ENCODE results near the gene SVOP.
A peak's percentile ranks its signal among the peaks of the same experiment; 100 is the strongest.
"Not testable (repeated sequence)": the region's sequence is repeated elsewhere in the genome, so short reads cannot be mapped to it uniquely, and the experiment has no call there.

SVOP gene

DNA sequence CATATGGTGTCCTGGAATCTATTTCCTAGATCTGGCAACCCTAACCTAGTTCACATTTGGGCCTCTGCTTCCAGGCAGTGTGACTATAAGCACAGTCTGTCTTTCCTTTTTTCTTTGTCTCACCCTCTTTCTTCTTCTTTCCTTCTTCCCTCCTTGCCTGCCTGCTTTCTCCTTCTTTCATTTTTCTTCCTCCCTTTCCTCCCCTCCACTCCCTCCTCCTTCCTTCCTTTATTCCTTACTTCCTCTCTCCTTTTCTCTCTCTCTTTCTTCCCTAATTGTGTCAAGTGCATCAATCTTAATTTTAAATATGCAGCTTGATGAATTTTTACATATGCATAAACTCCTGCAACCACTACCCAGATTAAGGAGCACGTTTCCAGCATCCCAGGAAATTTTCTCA is 145.6 kb downstream of the SVOP start:
- no peak for ATAC-seq (replicated peaks)
- no peak for DNase-seq
- H3K4me1 Mint-ChIP-seq (ENCODE audit: low read depth in 2 of 2) = no peaks in the 10 kb centered on the region
- no peak overlapping the region for H3K4me3 Mint-ChIP-seq
- H3K9me3 Mint-ChIP-seq = no peaks in the 10 kb centered on the region
- H3K36me3 Mint-ChIP-seq (ENCODE audit: insufficient read depth) = no peaks in the 10 kb centered on the region
- H3K27ac Mint-ChIP-seq = no peak overlapping the region
- no peaks in the 10 kb centered on the region for H3K27me3 Mint-ChIP-seq

DNA sequence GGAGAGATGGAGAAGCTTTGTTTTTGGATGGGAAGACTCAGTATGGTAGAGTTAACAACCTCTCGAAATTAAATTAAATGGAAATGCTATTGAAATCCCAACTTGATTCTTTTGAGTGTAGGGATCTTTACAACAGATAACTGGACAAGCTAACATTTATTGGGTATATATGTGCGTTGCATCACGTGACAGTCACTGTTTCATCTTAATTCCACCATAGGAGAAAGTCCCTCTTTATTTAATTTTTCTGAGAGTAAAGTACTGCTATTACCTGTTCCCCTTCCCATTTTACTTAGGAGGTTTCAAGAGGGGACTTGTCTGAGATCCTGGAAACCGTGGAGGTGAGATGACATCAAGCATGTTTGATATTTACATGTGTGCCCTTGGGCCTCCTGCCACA is 152.1 kb downstream of the SVOP start:
- H3K4me3 Mint-ChIP-seq = no peak overlapping the region
- H3K27me3 Mint-ChIP-seq = no peaks in the 10 kb centered on the region
- ATAC-seq (replicated peaks) (no peak), DNase-seq (no peak)
- H3K36me3 Mint-ChIP-seq (ENCODE audit: insufficient read depth) = no peaks in the 10 kb centered on the region
- no peaks in the 10 kb centered on the region for H3K9me3 Mint-ChIP-seq
- peak overlapping the region in 1 of 2 donors; percentile 47 for H3K27ac Mint-ChIP-seq
- no peaks in the 10 kb centered on the region for H3K4me1 Mint-ChIP-seq (ENCODE audit: low read depth in 2 of 2)

DNA sequence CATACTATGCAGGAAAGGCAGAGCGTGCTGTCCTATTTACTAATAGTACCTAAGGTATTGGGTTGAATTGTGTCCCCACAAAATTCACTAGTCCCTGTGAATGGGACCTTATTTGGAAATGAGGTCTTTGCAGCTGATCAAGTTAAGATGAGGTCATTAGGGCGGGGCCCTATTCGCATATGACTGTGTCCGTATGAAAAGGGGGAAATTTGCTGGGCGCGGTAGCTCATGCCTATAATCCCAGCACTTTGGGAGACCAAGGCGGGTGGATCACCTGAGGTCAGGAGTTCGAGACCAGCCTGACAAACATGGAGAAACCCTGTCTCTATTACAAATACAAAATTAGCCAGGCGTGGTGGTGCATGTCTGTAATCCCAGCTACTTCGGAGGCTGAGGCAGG is 154.8 kb downstream of the SVOP start:
- H3K4me3 Mint-ChIP-seq; DNase-seq; H3K27ac Mint-ChIP-seq; ATAC-seq (replicated peaks); H3K9me3 Mint-ChIP-seq; H3K4me1 Mint-ChIP-seq (ENCODE audit: low read depth in 2 of 2); H3K36me3 Mint-ChIP-seq (ENCODE audit: insufficient read depth); H3K27me3 Mint-ChIP-seq: not testable (repeated sequence)

DNA sequence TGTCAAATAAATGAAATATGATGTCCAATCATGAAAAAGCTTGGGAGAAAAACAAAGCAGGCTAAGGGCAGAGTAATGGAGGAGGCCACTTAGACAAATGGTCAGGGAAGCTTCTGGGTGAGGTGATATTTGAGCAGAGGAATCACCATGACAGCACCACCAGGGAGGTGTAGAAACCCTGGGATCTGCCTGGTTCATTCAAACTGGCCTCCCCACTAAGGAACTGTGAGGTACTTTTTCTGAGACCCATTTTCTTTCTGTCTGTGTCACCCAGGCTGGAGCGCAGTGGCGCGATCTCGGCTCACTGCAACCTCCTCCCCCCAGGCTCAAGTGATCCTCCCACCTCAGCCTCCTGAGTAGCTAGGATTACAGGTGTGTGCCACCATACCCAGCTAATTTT is 155.7 kb downstream of the SVOP start:
- H3K4me1 Mint-ChIP-seq (ENCODE audit: low read depth in 2 of 2) = no peaks in the 10 kb centered on the region
- H3K4me3 Mint-ChIP-seq = no peak overlapping the region
- H3K9me3 Mint-ChIP-seq = no peaks in the 10 kb centered on the region
- H3K36me3 Mint-ChIP-seq (ENCODE audit: insufficient read depth) = no peaks in the 10 kb centered on the region
- peaks cover 0 to 9% of the 10 kb centered on the region in 2 donors for H3K27me3 Mint-ChIP-seq
- DNase-seq (no peak), ATAC-seq (replicated peaks) (no peak)
- no peak overlapping the region for H3K27ac Mint-ChIP-seq

DNA sequence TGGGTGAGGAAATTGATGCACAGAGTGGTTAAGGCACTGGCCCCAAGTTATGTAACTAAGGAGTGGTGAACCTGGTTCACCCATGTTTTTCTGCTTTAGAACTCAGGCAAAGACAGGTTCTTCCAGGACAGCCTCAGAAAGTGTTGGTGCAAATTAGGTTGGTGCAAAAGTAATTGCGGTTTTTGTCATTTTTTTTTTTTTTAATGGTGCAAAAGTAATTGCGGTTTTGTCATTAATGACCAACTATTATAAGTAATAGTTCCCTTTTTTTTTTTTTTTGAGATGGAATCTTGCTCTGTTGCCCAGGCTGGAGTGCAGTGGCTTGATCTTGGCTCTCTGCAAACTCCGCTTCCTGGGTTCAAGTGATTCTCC is 158.3 kb downstream of the SVOP start:
- H3K36me3 Mint-ChIP-seq (ENCODE audit: insufficient read depth) = peaks cover 8% of the 10 kb centered on the region
- peaks cover 0 to 9% of the 10 kb centered on the region in 2 donors for H3K27me3 Mint-ChIP-seq
- H3K4me3 Mint-ChIP-seq = no peak overlapping the region

DNA sequence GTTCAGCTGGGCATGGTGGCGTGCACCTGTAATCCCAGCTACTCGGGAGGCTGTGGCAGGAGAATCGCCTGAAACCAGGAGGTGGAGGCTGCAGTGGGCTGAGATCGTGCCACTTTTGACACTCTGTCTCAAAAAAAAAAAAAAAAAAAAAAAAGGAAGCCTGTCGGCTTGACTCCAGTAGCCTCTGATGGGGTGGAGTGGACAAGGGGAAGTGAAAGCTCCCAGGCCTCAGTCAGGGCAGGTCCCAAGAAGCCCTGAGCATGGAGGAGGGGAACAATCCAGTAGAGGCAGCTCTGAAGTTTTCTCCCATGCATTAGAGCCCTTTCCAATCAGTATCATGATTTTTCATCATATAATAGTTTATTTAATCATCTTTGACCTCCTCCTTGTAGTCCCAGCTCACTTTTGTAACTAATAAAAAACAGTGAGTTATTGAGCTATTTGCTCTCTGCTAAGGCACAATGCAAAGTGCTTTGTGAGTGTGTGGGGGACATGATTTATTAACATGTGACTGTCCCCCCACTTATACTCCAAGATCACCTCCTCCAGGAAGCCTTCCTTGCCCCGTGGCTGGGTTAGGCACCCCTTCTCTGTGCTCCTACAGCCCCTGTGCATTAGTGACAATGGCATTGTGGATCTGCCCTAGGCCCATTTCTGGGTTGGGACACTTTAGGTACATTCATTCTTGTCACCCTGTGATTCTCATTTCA is 158.8 kb downstream of the SVOP start:
- Mint-ChIP-seq H3K36me3 (ENCODE audit: insufficient read depth) (peaks cover 9% of the 10 kb centered on the region), H3K27ac (no peak overlapping the region), H3K4me1 (ENCODE audit: low read depth in 2 of 2) (peaks cover 13 to 19% of the 10 kb centered on the region in 2 donors), H3K4me3 (no peak overlapping the region), H3K27me3 (peaks cover 0 to 9% of the 10 kb centered on the region in 2 donors), H3K9me3 (no peaks in the 10 kb centered on the region)
- ATAC-seq (replicated peaks) = no peak
- no peak for DNase-seq

More for the DNA sequence above, 158.3 kb downstream of the SVOP start:
- no peak for ATAC-seq (replicated peaks)
- H3K27ac Mint-ChIP-seq = no peak overlapping the region
- H3K4me1 Mint-ChIP-seq (ENCODE audit: low read depth in 2 of 2) = peaks cover 13 to 18% of the 10 kb centered on the region in 2 donors
- H3K9me3 Mint-ChIP-seq = no peaks in the 10 kb centered on the region
- DNase-seq = no peak

DNA sequence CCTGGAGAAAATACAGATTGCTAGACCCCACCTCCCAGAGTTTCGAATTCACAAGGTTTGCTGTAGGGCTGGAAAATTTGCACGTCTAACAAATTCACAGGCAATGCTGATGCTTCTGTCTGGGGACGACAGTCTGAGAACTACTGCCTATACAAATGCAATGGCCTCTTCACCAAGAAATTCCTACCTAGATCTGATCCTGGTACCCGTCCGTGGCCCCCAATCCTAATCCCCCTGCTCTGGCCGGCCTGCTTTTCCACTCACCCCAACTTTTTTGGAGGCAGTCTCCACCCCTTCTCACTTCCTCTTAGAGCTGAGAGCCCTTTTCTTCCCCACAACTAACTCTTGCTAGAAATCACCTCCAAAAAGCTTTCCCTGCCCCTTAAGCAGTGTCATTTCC is 160.4 kb downstream of the SVOP start:
- H3K36me3 Mint-ChIP-seq (ENCODE audit: insufficient read depth) = peaks cover 23% of the 10 kb centered on the region
- no peak for DNase-seq
- no peak overlapping the region for H3K4me3 Mint-ChIP-seq
- no peak overlapping the region for H3K27ac Mint-ChIP-seq
- H3K4me1 Mint-ChIP-seq (ENCODE audit: low read depth in 2 of 2) = peaks cover 27 to 33% of the 10 kb centered on the region in 2 donors
- H3K9me3 Mint-ChIP-seq = no peaks in the 10 kb centered on the region
- ATAC-seq (replicated peaks) = no peak
- peaks cover 0 to 9% of the 10 kb centered on the region in 2 donors for H3K27me3 Mint-ChIP-seq

DNA sequence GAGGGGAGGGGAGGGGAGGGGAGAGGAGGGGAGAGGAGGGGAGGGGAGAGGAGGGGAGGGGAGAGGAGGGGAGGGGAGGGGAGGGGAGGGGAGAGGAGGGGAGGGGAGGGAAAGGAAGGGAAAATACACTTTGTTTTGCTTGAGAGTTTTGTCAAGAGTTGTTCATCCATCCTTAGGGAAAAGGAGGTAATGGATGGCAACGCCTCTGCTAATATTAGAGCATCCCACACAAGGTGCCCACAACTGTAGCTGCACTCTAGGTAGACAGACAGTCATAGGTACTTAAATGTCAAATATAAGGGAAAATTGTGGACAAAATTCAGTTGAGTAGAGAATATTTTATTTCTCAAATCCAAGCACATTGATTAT is 161.0 kb downstream of the SVOP start:
- H3K36me3 Mint-ChIP-seq (ENCODE audit: insufficient read depth) = peaks cover 23% of the 10 kb centered on the region
- peaks cover 0 to 9% of the 10 kb centered on the region in 2 donors for H3K27me3 Mint-ChIP-seq
- ATAC-seq (replicated peaks) (no peak), DNase-seq (no peak)
- H3K4me3 Mint-ChIP-seq = no peak overlapping the region
- no peaks in the 10 kb centered on the region for H3K9me3 Mint-ChIP-seq
- peaks cover 28 to 38% of the 10 kb centered on the region in 2 donors for H3K4me1 Mint-ChIP-seq (ENCODE audit: low read depth in 2 of 2)
- H3K27ac Mint-ChIP-seq = no peak overlapping the region

DNA sequence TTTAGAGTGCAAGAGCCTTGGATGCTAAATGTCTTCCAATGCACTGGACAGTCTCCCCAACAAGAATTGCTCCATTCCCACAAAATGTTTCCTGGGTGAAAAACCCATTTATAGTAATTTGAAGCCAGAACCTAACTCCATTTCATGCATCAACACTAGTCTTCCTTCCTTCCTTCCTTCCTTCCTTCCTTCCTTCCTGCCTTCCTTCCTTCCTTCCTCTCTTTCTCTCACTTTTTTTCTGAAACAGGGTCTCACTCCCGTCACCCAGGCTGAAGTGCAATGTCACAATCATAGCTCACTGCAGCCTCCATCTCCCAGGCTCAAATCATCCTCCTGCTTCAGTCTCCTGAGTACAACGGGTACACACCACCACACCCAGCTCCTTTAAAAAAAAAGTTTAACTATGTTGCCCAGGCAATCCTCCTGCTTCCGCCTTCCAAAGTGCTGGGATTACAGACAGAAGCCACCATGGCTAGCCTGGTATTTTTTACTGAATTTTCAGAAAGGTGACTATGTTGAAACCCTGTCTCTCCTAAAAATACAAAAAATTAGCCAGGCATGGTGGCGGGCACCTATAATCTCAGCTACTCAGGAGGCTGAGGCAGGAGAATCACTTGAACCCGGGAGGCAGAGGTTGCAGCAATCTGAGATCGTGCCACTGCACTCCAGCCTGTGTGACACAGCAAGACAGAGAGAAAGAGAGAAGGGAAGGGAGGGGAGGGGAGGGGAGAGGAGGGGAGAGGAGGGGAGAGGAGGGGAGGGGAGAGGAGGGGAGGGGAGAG is 161.5 kb downstream of the SVOP start:
- H3K9me3 Mint-ChIP-seq; ATAC-seq (replicated peaks); H3K27me3 Mint-ChIP-seq; DNase-seq: not testable (repeated sequence)
- Mint-ChIP-seq H3K36me3 (ENCODE audit: insufficient read depth) (peaks cover 23% of the 10 kb centered on the region), H3K27ac (peak overlapping the region in 1 of 2 donors; percentile 94), H3K4me3 (peak overlapping the region; percentile 86 to 93), H3K4me1 (ENCODE audit: low read depth in 2 of 2) (peaks cover 31 to 41% of the 10 kb centered on the region in 2 donors)

DNA sequence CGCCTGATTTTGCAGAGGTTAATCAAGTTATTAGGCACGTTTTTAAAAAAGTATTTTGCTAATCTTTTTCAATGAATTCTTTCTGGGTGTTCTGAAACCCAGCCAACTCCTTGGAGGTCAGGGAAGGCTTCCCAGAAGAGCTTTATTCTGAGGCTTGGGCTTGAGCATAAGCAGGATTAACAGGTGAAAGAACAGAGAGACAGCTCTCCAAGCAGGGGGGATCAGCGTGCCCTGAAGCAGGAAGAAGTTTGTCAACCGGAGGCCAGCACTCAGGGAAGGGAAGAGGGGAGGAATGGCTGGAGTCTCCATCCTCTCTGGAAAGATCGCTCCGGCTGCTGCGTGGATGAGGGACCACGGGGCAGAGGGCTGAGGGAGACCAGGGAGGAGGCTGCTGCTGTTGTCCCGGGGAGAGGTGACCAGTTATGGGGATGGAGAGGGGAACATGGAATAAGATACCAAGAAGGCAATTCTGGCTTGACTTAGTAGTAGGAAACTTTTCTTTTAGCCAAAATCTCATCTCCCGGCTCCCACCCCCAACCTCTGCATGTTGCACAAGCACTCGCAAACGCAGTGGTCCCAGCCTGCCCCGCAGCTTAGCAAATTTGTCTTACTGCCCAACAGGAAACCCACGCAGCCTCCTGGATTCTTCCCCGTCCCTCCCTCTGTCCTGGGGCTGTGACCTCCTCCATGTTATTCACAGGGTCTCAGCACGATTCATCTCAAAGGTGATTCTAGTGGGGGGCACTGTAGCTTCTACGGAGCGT is 162.4 kb downstream of the SVOP start:
- H3K27me3 Mint-ChIP-seq = peaks cover 0 to 8% of the 10 kb centered on the region in 2 donors
- DNase-seq (no peak), ATAC-seq (replicated peaks) (no peak)
- peak overlapping the region; percentile 86 to 93 for H3K4me3 Mint-ChIP-seq
- H3K36me3 Mint-ChIP-seq (ENCODE audit: insufficient read depth) = peaks cover 26% of the 10 kb centered on the region
- H3K9me3 Mint-ChIP-seq = no peaks in the 10 kb centered on the region
- peaks cover 35 to 44% of the 10 kb centered on the region in 2 donors for H3K4me1 Mint-ChIP-seq (ENCODE audit: low read depth in 2 of 2)
- H3K27ac Mint-ChIP-seq = peak overlapping the region; percentile 94 to 96
